ENCODE results near the gene MPRIP.

The MPRIP gene

GRCh38 chr17:17063546-17064122, 21.4 kb downstream of the MPRIP start:
- Mint-ChIP-seq H3K4me3 (no peak overlapping the region), H3K27ac (peak overlapping the region; percentile 42), H3K36me3 (ENCODE audit: low read depth) (peaks cover 26% of the 10 kb centered on the region), H3K27me3 (ENCODE audit: low read depth, poor library complexity) (no peaks in the 10 kb centered on the region), H3K4me1 (peaks cover 30% of the 10 kb centered on the region), H3K9me3 (peaks cover 9% of the 10 kb centered on the region)
- no peak for TF ChIP-seq CTCF (IDR thresholded peaks at IDR 0.05)
- DNase-seq, result no peak

- Mint-ChIP-seq H3K27ac (no peak overlapping the region), H3K9me3 (peaks cover 16% of the 10 kb centered on the region), H3K4me3 (no peak overlapping the region), H3K36me3 (ENCODE audit: low read depth) (peaks cover 33% of the 10 kb centered on the region), H3K4me1 (peaks cover 28% of the 10 kb centered on the region), H3K27me3 (ENCODE audit: low read depth, poor library complexity) (no peaks in the 10 kb centered on the region)
- no peak for DNase-seq
- TF ChIP-seq CTCF (IDR thresholded peaks at IDR 0.05), result no peak
These were observed 22.1 kb downstream of the MPRIP start for GRCh38 chr17:17064322-17064721.

- H3K9me3 Mint-ChIP-seq, result peaks cover 33% of the 10 kb centered on the region
- H3K27me3 Mint-ChIP-seq (ENCODE audit: low read depth, poor library complexity), result no peaks in the 10 kb centered on the region
- H3K4me1 Mint-ChIP-seq, result peaks cover 24% of the 10 kb centered on the region
- no peak overlapping the region for H3K27ac Mint-ChIP-seq
- DNase-seq, result no peak
- no peak overlapping the region for H3K4me3 Mint-ChIP-seq
- H3K36me3 Mint-ChIP-seq (ENCODE audit: low read depth), result peaks cover 50% of the 10 kb centered on the region
- no peak for TF ChIP-seq CTCF (IDR thresholded peaks at IDR 0.05)
These were observed 23.8 kb downstream of the MPRIP start for GRCh38 chr17:17066021-17066420.

- Mint-ChIP-seq H3K27me3 (ENCODE audit: low read depth, poor library complexity) (no peaks in the 10 kb centered on the region), H3K4me1 (peaks cover 30% of the 10 kb centered on the region), H3K4me3 (no peak overlapping the region), H3K36me3 (ENCODE audit: low read depth) (peaks cover 60% of the 10 kb centered on the region), H3K27ac (no peak overlapping the region), H3K9me3 (peaks cover 36% of the 10 kb centered on the region)
- no peak for TF ChIP-seq CTCF (IDR thresholded peaks at IDR 0.05)
- DNase-seq, result no peak
These were observed 25.0 kb downstream of the MPRIP start for GRCh38 chr17:17067257-17067656.

- peaks cover 37% of the 10 kb centered on the region for H3K4me1 Mint-ChIP-seq
- no peaks in the 10 kb centered on the region for H3K27me3 Mint-ChIP-seq (ENCODE audit: low read depth, poor library complexity)
- no peak for DNase-seq
- peaks cover 51% of the 10 kb centered on the region for H3K36me3 Mint-ChIP-seq (ENCODE audit: low read depth)
- no peak for TF ChIP-seq CTCF (IDR thresholded peaks at IDR 0.05)
- H3K9me3 Mint-ChIP-seq, result peaks cover 36% of the 10 kb centered on the region
- no peak overlapping the region for H3K4me3 Mint-ChIP-seq
- H3K27ac Mint-ChIP-seq, result no peak overlapping the region
These were observed 27.6 kb downstream of the MPRIP start for GRCh38 chr17:17069849-17070248.

- H3K9me3 Mint-ChIP-seq, result peaks cover 36% of the 10 kb centered on the region
- no peaks in the 10 kb centered on the region for H3K27me3 Mint-ChIP-seq (ENCODE audit: low read depth, poor library complexity)
- peaks cover 51% of the 10 kb centered on the region for H3K36me3 Mint-ChIP-seq (ENCODE audit: low read depth)
- TF ChIP-seq CTCF (IDR thresholded peaks at IDR 0.05), result no peak
- H3K27ac Mint-ChIP-seq, result peak overlapping the region; percentile 67
- no peak overlapping the region for H3K4me3 Mint-ChIP-seq
- H3K4me1 Mint-ChIP-seq, result peaks cover 48% of the 10 kb centered on the region
- no peak for DNase-seq
These were observed 28.7 kb downstream of the MPRIP start for GRCh38 chr17:17070931-17071330.
